Vagina (tissue), 2 donors: ENCODE results near the gene CYRIA.

Experiments
- POLR2A ChIP-seq, 2 donors: fragments of 450-650 bp; IDR thresholded peaks; one replicate each; pipeline ENCODE4 v1.6.1; 2017; ENCODE audit warnings: antibody characterized with exemption in 2 of 2, mild to moderate bottlenecking in 2 of 2, moderate library complexity in 2 of 2
- POLR2AphosphoS5 ChIP-seq, 2 donors: sonication (generic); formaldehyde crosslinking; IDR thresholded peaks; one replicate each; pipeline ENCODE4 v1.9.0; 2017; ENCODE audit warnings: antibody characterized with exemption in 2 of 2, mild to moderate bottlenecking in 2 of 2, low read depth in 1 of 2; ENCODE audit not compliant: insufficient read depth in 1 of 2
- TF ChIP-seq, protein P1 (sequence below), 3 experiments: fragments of 450-650 bp in 2 of 3; fragments of 200-600 bp in 1 of 3; sonication (generic) in 1 of 3; IDR thresholded peaks; one replicate each; pipeline ENCODE4 v1.5.1; 2017 to 2019; ENCODE audit warnings: antibody characterized with exemption in 3 of 3, mild to moderate bottlenecking in 2 of 3, moderate library complexity in 2 of 3

GRCh38 chr2:16655445-16655837 lies 10.2 kb downstream of the CYRIA start:
- no peak for TF ChIP-seq POLR2AphosphoS5 (IDR thresholded peaks at IDR 0.05; ENCODE audit: insufficient read depth in 1 of 2, low read depth in 1 of 2)
- no peak for TF ChIP-seq POLR2A (IDR thresholded peaks at IDR 0.05)
- TF ChIP-seq, protein P1, sequence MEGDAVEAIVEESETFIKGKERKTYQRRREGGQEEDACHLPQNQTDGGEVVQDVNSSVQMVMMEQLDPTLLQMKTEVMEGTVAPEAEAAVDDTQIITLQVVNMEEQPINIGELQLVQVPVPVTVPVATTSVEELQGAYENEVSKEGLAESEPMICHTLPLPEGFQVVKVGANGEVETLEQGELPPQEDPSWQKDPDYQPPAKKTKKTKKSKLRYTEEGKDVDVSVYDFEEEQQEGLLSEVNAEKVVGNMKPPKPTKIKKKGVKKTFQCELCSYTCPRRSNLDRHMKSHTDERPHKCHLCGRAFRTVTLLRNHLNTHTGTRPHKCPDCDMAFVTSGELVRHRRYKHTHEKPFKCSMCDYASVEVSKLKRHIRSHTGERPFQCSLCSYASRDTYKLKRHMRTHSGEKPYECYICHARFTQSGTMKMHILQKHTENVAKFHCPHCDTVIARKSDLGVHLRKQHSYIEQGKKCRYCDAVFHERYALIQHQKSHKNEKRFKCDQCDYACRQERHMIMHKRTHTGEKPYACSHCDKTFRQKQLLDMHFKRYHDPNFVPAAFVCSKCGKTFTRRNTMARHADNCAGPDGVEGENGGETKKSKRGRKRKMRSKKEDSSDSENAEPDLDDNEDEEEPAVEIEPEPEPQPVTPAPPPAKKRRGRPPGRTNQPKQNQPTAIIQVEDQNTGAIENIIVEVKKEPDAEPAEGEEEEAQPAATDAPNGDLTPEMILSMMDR (IDR thresholded peaks at IDR 0.05) = no peak
